NT2/D1 (cell line): ENCODE results near the gene ABCA1.

Source experiments
- DNase-seq: peaks from one replicate; pipeline ENCODE4 v3.0.0-alpha.2; 2011; ENCODE audit warnings: low read depth, low spot score
- H3K27me3 ChIP-seq: 2 replicates; pipeline ENCODE4 v1.6.0; 2011; ENCODE audit warnings: mild to moderate bottlenecking; ENCODE audit not compliant: insufficient read length, insufficient read depth
- H3K36me3 ChIP-seq: 2 replicates; pipeline ENCODE4 v1.6.1; 2011; ENCODE audit warnings: mild to moderate bottlenecking, low read length, mixed read lengths; ENCODE audit not compliant: insufficient read depth, insufficient read length
- H3K4me1 ChIP-seq: 2 replicates; pipeline ENCODE4 v1.5.1; 2011; ENCODE audit not compliant: insufficient read depth, insufficient read length
- H3K4me3 ChIP-seq: 2 replicates; pipeline ENCODE4 v1.5.1; 2011; ENCODE audit warnings: low read depth; ENCODE audit not compliant: insufficient read length
- H3K9ac ChIP-seq: 2 replicates; pipeline ENCODE4 v1.6.0; 2011; ENCODE audit warnings: low read depth; ENCODE audit not compliant: insufficient read length
- H3K9me3 ChIP-seq: 2 replicates; pipeline ENCODE4 v1.5.1; 2011; ENCODE audit warnings: mild to moderate bottlenecking, low read length; ENCODE audit not compliant: insufficient read depth
- SUZ12 ChIP-seq: IDR thresholded peaks from 2 replicates; pipeline ENCODE4 v1.6.1; 2011; ENCODE audit not compliant: insufficient read length, insufficient read depth; ENCODE audit errors: extremely low read depth
- YY1 ChIP-seq: IDR thresholded peaks from 2 replicates; pipeline ENCODE4 v1.6.1; 2011; ENCODE audit not compliant: insufficient read length, insufficient read depth
- ZNF274 ChIP-seq: IDR thresholded peaks from 2 replicates; pipeline ENCODE4 v1.6.1; 2011; ENCODE audit warnings: mild to moderate bottlenecking, low read depth, low read length

The ABCA1 gene

GRCh38 chr9:104800068-104800785 is 127.7 kb downstream of the ABCA1 start:
- Histone ChIP-seq H3K4me1 (no peaks in the 10 kb centered on the region), H3K9ac (no peak overlapping the region), H3K9me3 (no peaks in the 10 kb centered on the region), H3K4me3 (no peak overlapping the region), H3K36me3 (peaks cover 36% of the 10 kb centered on the region), H3K27me3 (no peaks in the 10 kb centered on the region)
- DNase-seq = no peak
- TF ChIP-seq SUZ12 = no peak
- no peak for TF ChIP-seq ZNF274
- TF ChIP-seq YY1 = no peak

GRCh38 chr9:104798209-104798995 is 129.6 kb downstream of the ABCA1 start:
- Histone ChIP-seq H3K36me3 (peaks cover 43% of the 10 kb centered on the region), H3K9me3 (no peaks in the 10 kb centered on the region), H3K4me1 (no peaks in the 10 kb centered on the region), H3K4me3 (no peak overlapping the region), H3K9ac (no peak overlapping the region), H3K27me3 (no peaks in the 10 kb centered on the region)
- no peak for DNase-seq
- TF ChIP-seq ZNF274 (no peak), SUZ12 (no peak), YY1 (no peak)

DNA sequence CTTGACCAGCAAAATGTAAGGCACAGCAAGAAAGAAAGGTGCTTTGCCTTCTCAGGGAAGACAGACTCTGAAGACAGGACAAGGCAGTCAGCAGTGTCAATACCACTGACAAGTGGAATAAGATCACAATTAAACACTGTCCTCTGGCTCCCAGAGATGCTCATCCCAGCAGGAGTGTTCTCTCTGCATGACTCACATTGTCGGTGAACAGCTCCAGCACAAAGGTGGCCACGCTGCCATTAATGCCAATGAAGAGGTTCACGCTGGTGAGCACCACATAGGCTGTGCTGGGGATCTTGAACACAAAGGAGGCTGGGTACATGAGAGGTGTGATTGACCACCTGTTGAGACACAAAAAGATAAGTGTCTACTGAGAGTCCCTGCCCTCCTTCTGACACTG is 132.1 kb downstream of the ABCA1 start:
- H3K9ac ChIP-seq = no peak overlapping the region
- no peak for DNase-seq
- H3K4me3 ChIP-seq = no peak overlapping the region
- TF ChIP-seq SUZ12 = no peak
- no peak for TF ChIP-seq YY1
- TF ChIP-seq ZNF274 = no peak
- peaks cover 39% of the 10 kb centered on the region for H3K36me3 ChIP-seq
- H3K9me3 ChIP-seq = no peaks in the 10 kb centered on the region
- no peaks in the 10 kb centered on the region for H3K27me3 ChIP-seq
- H3K4me1 ChIP-seq = no peaks in the 10 kb centered on the region

DNA sequence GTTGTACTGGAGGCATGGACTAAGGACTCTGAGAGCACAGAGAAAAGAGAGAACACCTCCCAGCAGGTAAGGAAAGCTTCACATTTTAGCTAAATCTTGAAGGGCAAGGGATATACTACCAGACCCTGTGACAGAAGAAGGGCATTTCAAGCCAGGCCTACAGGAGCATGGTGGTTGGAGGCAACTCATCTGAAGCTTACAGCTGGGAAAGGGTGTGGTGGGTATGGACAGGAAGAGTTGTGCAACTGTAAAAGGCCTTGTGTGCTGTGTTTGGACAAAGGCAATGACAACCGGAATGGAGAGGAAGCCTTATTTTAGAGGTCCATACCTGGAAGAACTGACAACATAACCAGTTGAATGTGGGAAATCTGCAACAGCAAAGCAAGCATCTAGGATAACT is 132.9 kb downstream of the ABCA1 start:
- H3K27me3 ChIP-seq = no peaks in the 10 kb centered on the region
- peaks cover 38% of the 10 kb centered on the region for H3K36me3 ChIP-seq
- no peak overlapping the region for H3K4me3 ChIP-seq
- no peak overlapping the region for H3K9ac ChIP-seq
- no peaks in the 10 kb centered on the region for H3K4me1 ChIP-seq
- H3K9me3 ChIP-seq = no peaks in the 10 kb centered on the region
- no peak for DNase-seq
- TF ChIP-seq SUZ12 = no peak
- TF ChIP-seq ZNF274 = no peak
- TF ChIP-seq YY1 = no peak

GRCh38 chr9:104794070-104794469 is 133.9 kb downstream of the ABCA1 start:
- Histone ChIP-seq H3K36me3 (peaks cover 36% of the 10 kb centered on the region), H3K9me3 (no peaks in the 10 kb centered on the region), H3K4me3 (no peak overlapping the region), H3K4me1 (no peaks in the 10 kb centered on the region), H3K9ac (no peak overlapping the region), H3K27me3 (no peaks in the 10 kb centered on the region)
- no peak for DNase-seq
- TF ChIP-seq ZNF274 (no peak), YY1 (no peak), SUZ12 (no peak)

- no peak for TF ChIP-seq SUZ12
- TF ChIP-seq YY1 = no peak
- TF ChIP-seq ZNF274 = no peak
- no peaks in the 10 kb centered on the region for H3K27me3 ChIP-seq
- H3K4me1 ChIP-seq = no peaks in the 10 kb centered on the region
- no peak overlapping the region for H3K9ac ChIP-seq
- no peak for DNase-seq
- peaks cover 44% of the 10 kb centered on the region for H3K36me3 ChIP-seq
- H3K4me3 ChIP-seq = no peak overlapping the region
- no peaks in the 10 kb centered on the region for H3K9me3 ChIP-seq
Observed at GRCh38 chr9:104788251-104788650, 139.7 kb downstream of the ABCA1 start.

DNA sequence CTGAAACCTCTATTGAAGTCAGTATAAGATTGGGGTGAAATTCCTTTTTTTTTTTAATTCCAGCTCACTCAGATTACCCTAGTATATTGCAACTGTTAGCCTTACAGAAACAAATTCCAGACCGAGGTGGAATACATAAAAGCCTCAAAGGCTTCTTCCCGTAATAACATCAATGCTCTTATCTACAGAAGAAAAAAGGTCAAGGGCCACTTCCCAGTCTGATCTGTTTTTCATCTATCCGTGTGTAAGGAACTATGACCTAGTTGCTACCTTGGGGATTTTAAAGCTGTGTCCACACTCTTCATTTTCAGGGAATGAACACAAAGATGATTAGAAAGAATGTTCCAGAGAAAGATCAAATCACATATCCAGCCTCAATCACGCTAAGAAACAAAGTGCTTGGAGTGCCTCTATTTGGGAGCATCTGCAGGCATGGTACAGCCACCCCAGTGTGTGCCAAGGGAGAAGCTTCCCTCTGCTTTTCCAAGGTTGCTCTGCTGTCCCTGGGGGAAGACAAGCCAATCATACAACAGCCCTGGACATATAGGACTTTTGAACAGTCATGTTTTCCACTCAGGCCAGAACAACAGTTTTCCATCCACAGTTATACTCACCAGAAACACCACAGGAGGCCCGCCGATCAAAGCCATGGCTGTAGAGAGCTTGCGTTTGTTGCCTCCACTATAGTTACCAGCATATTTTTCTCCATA is 140.5 kb downstream of the ABCA1 start:
- H3K9me3 ChIP-seq = no peaks in the 10 kb centered on the region
- DNase-seq = no peak
- H3K9ac ChIP-seq = no peak overlapping the region
- H3K27me3 ChIP-seq = no peaks in the 10 kb centered on the region
- H3K36me3 ChIP-seq = peaks cover 40% of the 10 kb centered on the region
- H3K4me1 ChIP-seq = no peaks in the 10 kb centered on the region
- H3K4me3 ChIP-seq = no peak overlapping the region
- TF ChIP-seq ZNF274 (no peak), YY1 (no peak), SUZ12 (no peak)
